ENCODE results near the gene LSM11. TPM values are rescaled to one million over a fixed set of nuclear protein-coding genes. Genes with fewer than 3 reads are reported as not detected.

Gene LSM11
- total RNA-seq, 1 experiment from 2014 or later, result 1.6 TPM

DNA sequence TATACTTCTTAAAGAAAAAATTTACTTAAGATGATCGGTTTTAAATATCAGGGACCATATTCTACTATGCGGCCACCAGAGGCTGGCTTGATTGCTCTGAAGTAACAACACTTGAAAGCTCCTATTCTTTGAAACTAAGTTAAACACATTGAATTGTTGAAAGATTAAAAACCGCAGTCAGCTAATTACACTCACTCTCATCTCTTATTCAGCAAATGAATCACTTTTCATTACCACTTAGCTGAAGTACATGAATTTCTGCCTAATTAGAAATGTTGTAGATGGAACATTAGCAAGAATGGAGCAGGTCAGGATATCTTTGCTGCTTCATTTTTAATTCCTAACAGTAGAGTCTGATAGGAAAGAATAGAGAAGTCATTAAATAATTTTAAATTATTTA is 42.3 kb downstream of the LSM11 start:
- Histone ChIP-seq H3K9me3 (ENCODE audit: control insufficient read depth, insufficient read depth, low read depth, low read length) (no peaks in the 10 kb centered on the region), H3K27me3 (ENCODE audit: control insufficient read depth, insufficient read depth, low read length) (no peaks in the 10 kb centered on the region), H3K4me1 (ENCODE audit: control insufficient read depth, insufficient read depth, low read length) (no peaks in the 10 kb centered on the region), H3K36me3 (ENCODE audit: control insufficient read depth, insufficient read depth, low read length) (peaks cover 21% of the 10 kb centered on the region), H3K27ac (ENCODE audit: low read length) (no peak overlapping the region), H3K4me3 (ENCODE audit: low read depth in 2 of 2, low read length in 2 of 2) (no peak overlapping the region)
- POLR2A ChIA-PET, result no interaction called here
- DNase-seq (ENCODE audit: low read depth, low spot score) (no peak), ATAC-seq (no peak)
- BruUV-seq (replicated peaks), result no TSS peak
- intact Hi-C loops (cut with micrococcal nuclease; ENCODE audit: unreplicated experiment) (no loop called here), in situ Hi-C loops (cut with HindIII; ENCODE audit: low pct_unique_long_range_greater_than_20kb, low sequenced_read_pairs) (no loop called here)
- CTCF ChIA-PET, result no interaction called here
- no peak for TF ChIP-seq SIN3A (IDR thresholded peaks at IDR 0.05; ENCODE audit: borderline replicate concordance, insufficient read depth, low read depth, low read length)
- no peak for TF ChIP-seq POLR2AphosphoS5 (IDR thresholded peaks at IDR 0.05; ENCODE audit: low read depth, low read length)
- TF ChIP-seq, protein P1, sequence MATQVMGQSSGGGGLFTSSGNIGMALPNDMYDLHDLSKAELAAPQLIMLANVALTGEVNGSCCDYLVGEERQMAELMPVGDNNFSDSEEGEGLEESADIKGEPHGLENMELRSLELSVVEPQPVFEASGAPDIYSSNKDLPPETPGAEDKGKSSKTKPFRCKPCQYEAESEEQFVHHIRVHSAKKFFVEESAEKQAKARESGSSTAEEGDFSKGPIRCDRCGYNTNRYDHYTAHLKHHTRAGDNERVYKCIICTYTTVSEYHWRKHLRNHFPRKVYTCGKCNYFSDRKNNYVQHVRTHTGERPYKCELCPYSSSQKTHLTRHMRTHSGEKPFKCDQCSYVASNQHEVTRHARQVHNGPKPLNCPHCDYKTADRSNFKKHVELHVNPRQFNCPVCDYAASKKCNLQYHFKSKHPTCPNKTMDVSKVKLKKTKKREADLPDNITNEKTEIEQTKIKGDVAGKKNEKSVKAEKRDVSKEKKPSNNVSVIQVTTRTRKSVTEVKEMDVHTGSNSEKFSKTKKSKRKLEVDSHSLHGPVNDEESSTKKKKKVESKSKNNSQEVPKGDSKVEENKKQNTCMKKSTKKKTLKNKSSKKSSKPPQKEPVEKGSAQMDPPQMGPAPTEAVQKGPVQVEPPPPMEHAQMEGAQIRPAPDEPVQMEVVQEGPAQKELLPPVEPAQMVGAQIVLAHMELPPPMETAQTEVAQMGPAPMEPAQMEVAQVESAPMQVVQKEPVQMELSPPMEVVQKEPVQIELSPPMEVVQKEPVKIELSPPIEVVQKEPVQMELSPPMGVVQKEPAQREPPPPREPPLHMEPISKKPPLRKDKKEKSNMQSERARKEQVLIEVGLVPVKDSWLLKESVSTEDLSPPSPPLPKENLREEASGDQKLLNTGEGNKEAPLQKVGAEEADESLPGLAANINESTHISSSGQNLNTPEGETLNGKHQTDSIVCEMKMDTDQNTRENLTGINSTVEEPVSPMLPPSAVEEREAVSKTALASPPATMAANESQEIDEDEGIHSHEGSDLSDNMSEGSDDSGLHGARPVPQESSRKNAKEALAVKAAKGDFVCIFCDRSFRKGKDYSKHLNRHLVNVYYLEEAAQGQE (IDR thresholded peaks at IDR 0.05; ENCODE audit: insufficient read depth in 1 of 2, low read depth in 2 of 2, low read length in 1 of 2), result no peak
- no peak for TF ChIP-seq TCF7L2 (IDR thresholded peaks at IDR 0.05; ENCODE audit: low read depth, low read length)
- TF ChIP-seq, protein P2, sequence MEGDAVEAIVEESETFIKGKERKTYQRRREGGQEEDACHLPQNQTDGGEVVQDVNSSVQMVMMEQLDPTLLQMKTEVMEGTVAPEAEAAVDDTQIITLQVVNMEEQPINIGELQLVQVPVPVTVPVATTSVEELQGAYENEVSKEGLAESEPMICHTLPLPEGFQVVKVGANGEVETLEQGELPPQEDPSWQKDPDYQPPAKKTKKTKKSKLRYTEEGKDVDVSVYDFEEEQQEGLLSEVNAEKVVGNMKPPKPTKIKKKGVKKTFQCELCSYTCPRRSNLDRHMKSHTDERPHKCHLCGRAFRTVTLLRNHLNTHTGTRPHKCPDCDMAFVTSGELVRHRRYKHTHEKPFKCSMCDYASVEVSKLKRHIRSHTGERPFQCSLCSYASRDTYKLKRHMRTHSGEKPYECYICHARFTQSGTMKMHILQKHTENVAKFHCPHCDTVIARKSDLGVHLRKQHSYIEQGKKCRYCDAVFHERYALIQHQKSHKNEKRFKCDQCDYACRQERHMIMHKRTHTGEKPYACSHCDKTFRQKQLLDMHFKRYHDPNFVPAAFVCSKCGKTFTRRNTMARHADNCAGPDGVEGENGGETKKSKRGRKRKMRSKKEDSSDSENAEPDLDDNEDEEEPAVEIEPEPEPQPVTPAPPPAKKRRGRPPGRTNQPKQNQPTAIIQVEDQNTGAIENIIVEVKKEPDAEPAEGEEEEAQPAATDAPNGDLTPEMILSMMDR (IDR thresholded peaks at IDR 0.05), result no peak

DNA sequence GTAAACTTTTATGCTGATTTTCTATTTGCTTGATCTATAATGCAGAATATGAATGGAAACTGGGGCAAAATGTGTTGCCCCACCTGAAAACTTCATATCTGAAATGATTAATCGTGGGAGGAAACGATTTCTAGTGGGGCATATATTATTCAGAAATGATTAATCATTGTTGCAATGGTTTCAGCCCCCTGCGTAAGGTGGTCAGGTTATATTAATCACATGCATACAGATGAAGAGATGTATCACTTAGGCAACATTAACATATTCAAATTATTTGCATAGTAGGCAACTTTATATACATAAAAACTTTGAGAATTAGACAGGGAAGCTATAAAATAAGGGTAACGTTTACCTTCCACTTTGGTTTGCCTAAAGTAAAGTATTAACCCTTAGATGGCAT is 49.8 kb downstream of the LSM11 start:
- H3K36me3 ChIP-seq (ENCODE audit: control insufficient read depth, insufficient read depth, low read length), result peaks cover 8% of the 10 kb centered on the region; the same call in 1 of the 2 replicates
- H3K27ac ChIP-seq (ENCODE audit: low read length), result no peak overlapping the region
- CTCF ChIA-PET, result no interaction called here
- no peak for ATAC-seq
- no peaks in the 10 kb centered on the region for H3K9me3 ChIP-seq (ENCODE audit: control insufficient read depth, insufficient read depth, low read depth, low read length)
- no peaks in the 10 kb centered on the region for H3K4me1 ChIP-seq (ENCODE audit: control insufficient read depth, insufficient read depth, low read length)
- POLR2A ChIA-PET, result no interaction called here
- no peaks in the 10 kb centered on the region for H3K27me3 ChIP-seq (ENCODE audit: control insufficient read depth, insufficient read depth, low read length)
- BruUV-seq (replicated peaks), result no TSS peak
- intact Hi-C loops (cut with micrococcal nuclease; ENCODE audit: unreplicated experiment) (no loop called here), in situ Hi-C loops (cut with HindIII; ENCODE audit: low pct_unique_long_range_greater_than_20kb, low sequenced_read_pairs) (no loop called here)
- TF ChIP-seq, protein P2 (IDR thresholded peaks at IDR 0.05), result no peak
- no peak for TF ChIP-seq POLR2AphosphoS5 (IDR thresholded peaks at IDR 0.05; ENCODE audit: low read depth, low read length)
- TF ChIP-seq SIN3A (IDR thresholded peaks at IDR 0.05; ENCODE audit: borderline replicate concordance, insufficient read depth, low read depth, low read length), result no peak
- TF ChIP-seq, protein P1 (IDR thresholded peaks at IDR 0.05; ENCODE audit: insufficient read depth in 1 of 2, low read depth in 2 of 2, low read length in 1 of 2), result no peak
- no peak for TF ChIP-seq TCF7L2 (IDR thresholded peaks at IDR 0.05; ENCODE audit: low read depth, low read length)
- no peak overlapping the region for H3K4me3 ChIP-seq (ENCODE audit: low read depth in 2 of 2, low read length in 2 of 2)
- no peak for DNase-seq (ENCODE audit: low read depth, low spot score)

Data from Panc1 (cell line).